ENCODE data around the gene ENOX2. TPM values are rescaled to one million over a fixed set of nuclear protein-coding genes. Genes with fewer than 3 reads are reported as not detected.

ENOX2 gene
- polyA plus RNA-seq, 1 donor from 2014 or later: 48.7 TPM

- Histone ChIP-seq H3K9me2 (ENCODE audit: insufficient read depth, low read length) (no peaks in the 10 kb centered on the region), H3K27ac (ENCODE audit: low read length) (no peak overlapping the region), H3K4me3 (ENCODE audit: low read length) (no peak overlapping the region), H3K27me3 (ENCODE audit: insufficient read depth, low read depth, low read length) (no peaks in the 10 kb centered on the region), H4K20me1 (ENCODE audit: insufficient read depth) (no peaks in the 10 kb centered on the region), H3K4me2 (ENCODE audit: low read length) (no peak overlapping the region), H3F3A (ENCODE audit: insufficient read depth, low read length, poor library complexity, severe bottlenecking) (no peaks in the 10 kb centered on the region), H3K9me3 (ENCODE audit: low read length) (no peaks in the 10 kb centered on the region), H2AFZ (ENCODE audit: low read depth, low read length) (no peak overlapping the region), H3K9ac (ENCODE audit: low read length) (no peak overlapping the region), H3K36me3 (ENCODE audit: insufficient read depth, low read length) (no peaks in the 10 kb centered on the region), H3K79me2 (replicated peaks; ENCODE audit: insufficient read depth, low read length) (no peaks in the 10 kb centered on the region)
- no peak for TF ChIP-seq MXI1 (conservative IDR thresholded peaks at IDR 0.05; ENCODE audit: poor library complexity, severe bottlenecking)
- TF ChIP-seq REST (IDR thresholded peaks at IDR 0.05; ENCODE audit: borderline replicate concordance): no peak
- no peak for TF ChIP-seq EP300 (conservative IDR thresholded peaks at IDR 0.05; ENCODE audit: poor library complexity, severe bottlenecking)
- TF ChIP-seq POLR2AphosphoS5 (IDR thresholded peaks at IDR 0.05): no peak
- no peak for TF ChIP-seq EZH2 (IDR thresholded peaks at IDR 0.05; ENCODE audit: borderline replicate concordance, insufficient read depth, low read length, poor library complexity, severe bottlenecking)
- TF ChIP-seq RAD21 (conservative IDR thresholded peaks at IDR 0.05): no peak
- TF ChIP-seq CTCF (IDR thresholded peaks at IDR 0.05; ENCODE audit: poor library complexity, severe bottlenecking): no peak
- TF ChIP-seq TAF1 (IDR thresholded peaks at IDR 0.05; ENCODE audit: low read depth): no peak
These were observed 255.5 kb downstream of the ENOX2 start for GRCh38 chrX:130647468-130647867.

GRCh38 chrX:130645955-130646583, 256.9 kb downstream of the ENOX2 start:
- Histone ChIP-seq H3K9ac (ENCODE audit: low read length) (no peak overlapping the region), H3K79me2 (replicated peaks; ENCODE audit: insufficient read depth, low read length) (no peaks in the 10 kb centered on the region), H3F3A (ENCODE audit: insufficient read depth, low read length, poor library complexity, severe bottlenecking) (no peaks in the 10 kb centered on the region), H2AFZ (ENCODE audit: low read depth, low read length) (no peak overlapping the region), H4K20me1 (ENCODE audit: insufficient read depth) (no peaks in the 10 kb centered on the region), H3K4me3 (ENCODE audit: low read length) (no peak overlapping the region), H3K36me3 (ENCODE audit: insufficient read depth, low read length) (no peaks in the 10 kb centered on the region), H3K27me3 (ENCODE audit: insufficient read depth, low read depth, low read length) (no peaks in the 10 kb centered on the region), H3K9me2 (ENCODE audit: insufficient read depth, low read length) (no peaks in the 10 kb centered on the region), H3K9me3 (ENCODE audit: low read length) (no peaks in the 10 kb centered on the region), H3K27ac (ENCODE audit: low read length) (no peak overlapping the region), H3K4me2 (ENCODE audit: low read length) (no peak overlapping the region)
- TF ChIP-seq TAF1 (IDR thresholded peaks at IDR 0.05; ENCODE audit: low read depth) (no peak), RAD21 (conservative IDR thresholded peaks at IDR 0.05) (no peak), POLR2AphosphoS5 (IDR thresholded peaks at IDR 0.05) (no peak), SMC3 (conservative IDR thresholded peaks at IDR 0.05; ENCODE audit: poor library complexity) (no peak), REST (IDR thresholded peaks at IDR 0.05; ENCODE audit: borderline replicate concordance) (no peak), CTCF (IDR thresholded peaks at IDR 0.05; ENCODE audit: poor library complexity, severe bottlenecking) (no peak), EZH2 (IDR thresholded peaks at IDR 0.05; ENCODE audit: borderline replicate concordance, insufficient read depth, low read length, poor library complexity, severe bottlenecking) (no peak), EP300 (conservative IDR thresholded peaks at IDR 0.05; ENCODE audit: poor library complexity, severe bottlenecking) (no peak), MXI1 (conservative IDR thresholded peaks at IDR 0.05; ENCODE audit: poor library complexity, severe bottlenecking) (no peak)

Measured in neural cell (in vitro differentiated cells).